Fibroblast of skin of back (primary cell): ENCODE measurements around the gene PAN3.
A peak's percentile ranks its signal among the peaks of the same experiment; 100 is the strongest.
"Not testable (repeated sequence)": the region's sequence is repeated elsewhere in the genome, so short reads cannot be mapped to it uniquely, and the experiment has no call there.

ENCODE experiments used
- DNase-seq: peaks from one replicate; pipeline ENCODE4 v3.0.0-alpha.2; 2013

Gene PAN3

DNA sequence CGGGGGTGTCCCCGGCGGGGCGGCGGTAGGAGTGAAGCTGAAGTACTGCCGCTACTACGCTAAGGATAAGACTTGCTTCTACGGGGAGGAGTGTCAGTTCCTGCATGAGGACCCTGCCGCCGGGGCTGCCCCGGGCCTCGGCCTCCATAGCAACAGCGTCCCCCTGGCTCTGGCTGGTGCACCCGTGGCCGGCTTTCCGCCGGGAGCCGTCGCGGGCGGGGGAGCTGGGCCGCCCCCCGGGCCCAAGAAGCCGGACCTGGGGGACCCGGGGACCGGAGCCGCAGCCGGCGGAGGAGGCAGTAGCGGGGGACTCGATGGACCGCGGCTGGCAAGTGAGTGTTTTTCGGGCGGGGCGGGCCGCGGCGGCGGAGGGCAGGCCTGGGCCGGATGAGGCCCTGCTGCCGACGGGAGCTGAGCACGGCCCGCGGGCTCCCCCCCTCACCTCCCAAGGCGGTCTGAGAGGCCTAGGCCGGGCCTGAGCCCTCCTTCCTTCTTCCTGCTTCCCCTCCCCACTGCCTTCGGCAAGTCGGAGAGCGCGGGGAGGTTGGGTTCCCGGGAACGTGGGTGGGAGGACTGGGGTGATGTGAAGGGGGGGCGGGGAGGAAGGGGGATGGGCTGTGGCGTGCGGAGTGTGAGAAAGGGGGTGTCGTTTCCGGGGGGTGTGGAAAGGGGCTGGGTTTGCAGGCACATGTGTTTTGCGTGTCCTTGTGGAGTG, 568 bp downstream of the PAN3 start:
- DNase-seq, result peak; percentile 88

DNA sequence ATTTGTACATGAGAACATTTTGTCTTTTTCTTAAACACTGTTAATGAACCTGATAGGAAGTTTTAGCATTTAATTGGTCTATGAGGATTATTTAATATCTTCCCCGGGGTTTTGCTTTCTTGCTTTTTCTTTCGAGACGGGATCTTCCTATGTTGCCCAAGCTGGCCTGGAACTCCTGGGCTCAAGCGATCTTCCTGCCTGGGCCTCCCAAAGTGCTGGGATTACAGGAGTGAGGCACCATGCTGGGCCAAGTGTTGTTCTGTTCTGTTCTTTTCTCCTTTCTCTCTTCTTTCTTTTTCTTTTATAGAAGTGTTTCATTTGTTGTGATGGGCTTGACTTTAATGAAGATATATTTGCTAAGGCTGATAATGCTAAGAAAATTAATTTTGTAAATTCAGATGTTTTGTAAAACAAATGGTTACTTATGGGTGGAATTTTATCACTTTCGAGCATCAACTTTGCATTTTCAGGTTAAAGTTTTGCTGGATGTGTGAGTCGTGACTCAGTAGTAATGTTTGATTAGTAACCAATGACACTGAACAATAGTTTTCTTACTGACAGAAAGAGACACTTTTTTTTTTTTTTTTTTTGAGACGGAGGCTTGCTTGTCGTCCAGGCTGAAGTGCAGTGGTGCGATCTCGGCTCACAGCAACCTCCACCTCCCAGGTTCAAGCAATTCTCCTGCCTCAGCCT, 2.2 kb downstream of the PAN3 start:
- DNase-seq, result no peak

DNA sequence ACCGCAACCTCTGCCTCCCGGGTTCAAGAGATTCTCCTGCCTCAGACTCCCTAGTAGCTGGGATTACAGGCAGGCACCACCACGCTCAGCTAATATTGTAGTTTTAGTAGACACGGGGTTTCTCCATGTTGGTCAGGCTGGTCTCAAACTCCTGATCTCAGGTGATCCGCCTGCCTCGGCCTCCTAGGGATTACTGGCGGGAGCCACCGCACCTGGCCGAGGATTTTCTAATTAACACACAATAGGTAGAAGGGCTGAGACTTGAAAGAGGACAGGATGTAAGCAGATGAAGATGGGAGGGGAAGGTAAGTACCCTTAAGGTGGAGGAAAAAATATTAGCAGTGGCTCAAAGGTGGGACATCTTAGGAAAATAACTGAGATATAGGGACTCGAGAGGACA, 3.2 kb downstream of the PAN3 start:
- not testable (repeated sequence) for DNase-seq

DNA sequence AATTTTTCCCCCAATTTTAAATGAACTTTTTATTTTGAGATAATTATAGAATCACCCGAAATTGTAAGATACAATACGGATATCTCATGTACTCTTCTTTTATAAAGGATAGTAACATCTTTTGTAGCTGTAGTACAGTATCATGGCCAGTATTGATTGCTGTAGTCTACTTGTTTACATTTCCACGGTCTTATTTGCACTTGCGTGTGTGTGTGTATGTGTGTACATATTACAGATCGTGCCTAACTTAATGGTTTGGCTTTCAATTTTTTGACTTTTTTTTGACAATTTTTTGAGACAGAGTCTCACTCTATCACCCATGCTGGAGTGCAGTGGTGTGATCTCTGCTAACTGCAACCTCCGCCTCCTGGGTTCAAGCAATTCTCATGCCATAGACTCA, 6.7 kb downstream of the PAN3 start:
- no peak for DNase-seq

DNA sequence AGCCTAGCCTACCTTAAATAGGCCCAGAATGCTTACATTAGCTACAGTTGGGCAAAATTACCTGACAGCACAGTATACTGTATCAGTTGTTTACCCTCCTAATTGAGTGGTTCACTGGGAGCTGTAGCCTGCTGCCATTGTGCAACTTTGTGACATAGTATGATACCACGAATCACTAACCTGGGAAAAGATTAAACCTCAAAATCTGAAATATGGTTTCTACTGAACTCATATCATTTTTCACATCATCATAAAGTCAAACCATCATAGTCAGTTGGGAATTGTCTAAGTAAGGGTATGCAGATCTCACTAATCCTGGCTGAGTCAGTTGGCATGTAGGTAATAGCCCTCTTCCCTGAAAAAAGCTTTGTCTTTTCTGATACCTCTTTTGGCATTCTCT, 9.2 kb downstream of the PAN3 start:
- DNase-seq, result no peak

DNA sequence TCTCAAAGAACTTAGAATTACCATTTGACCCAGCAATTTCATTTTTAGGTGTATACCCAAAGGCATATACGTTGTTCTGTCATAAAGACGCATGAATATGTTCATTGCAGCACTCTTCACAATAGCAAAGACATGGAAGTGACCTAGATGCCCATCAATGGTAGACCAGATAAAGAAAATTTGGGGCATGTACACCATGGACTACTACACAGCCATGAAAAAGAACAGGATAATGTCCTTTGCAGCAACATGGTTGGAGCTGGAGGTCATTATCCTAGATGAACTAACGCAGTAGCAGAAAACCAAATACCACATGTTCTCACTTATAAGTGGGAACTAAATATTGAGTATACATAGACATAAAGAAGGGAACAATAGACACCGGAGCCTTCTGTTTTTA, 20.7 kb downstream of the PAN3 start:
- no peak for DNase-seq

DNA sequence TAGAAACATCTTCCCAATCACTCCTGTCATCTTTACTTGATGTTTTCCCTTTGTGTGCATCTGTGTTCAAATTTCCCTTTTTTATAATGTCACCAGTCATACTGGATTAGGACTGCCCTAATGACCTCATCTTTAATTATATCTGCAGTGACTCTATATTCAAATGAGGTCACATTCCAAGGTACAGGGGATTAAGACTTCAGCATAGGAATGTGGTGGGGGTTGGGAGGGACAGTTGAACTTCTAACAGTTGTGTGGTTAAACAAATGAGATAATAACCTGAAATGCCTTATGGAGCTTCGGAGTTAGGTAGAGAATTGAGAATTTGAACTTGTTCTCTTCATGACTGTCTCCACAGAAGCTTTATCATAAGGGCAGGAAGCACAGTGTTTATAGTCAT, 23.0 kb downstream of the PAN3 start:
- DNase-seq, result peak; percentile 73

DNA sequence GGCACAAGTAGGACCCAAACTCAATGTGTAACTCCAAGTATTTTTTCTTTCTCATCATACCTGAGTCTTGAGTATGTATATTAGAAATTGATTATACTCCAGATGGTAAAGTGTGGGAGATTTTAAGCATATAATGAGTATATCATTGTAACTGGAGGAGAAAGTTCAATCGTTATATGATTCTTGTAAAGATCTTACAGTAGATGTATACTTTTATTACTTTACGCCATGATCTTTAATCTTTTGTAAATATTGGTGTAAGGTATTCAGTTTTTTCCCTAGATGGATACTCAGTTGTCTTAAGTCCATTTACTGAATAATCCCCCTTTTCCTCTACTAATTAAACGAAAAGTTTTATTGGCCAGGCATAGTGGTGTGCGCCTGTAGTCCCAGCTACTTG, 25.2 kb downstream of the PAN3 start:
- DNase-seq, result no peak

DNA sequence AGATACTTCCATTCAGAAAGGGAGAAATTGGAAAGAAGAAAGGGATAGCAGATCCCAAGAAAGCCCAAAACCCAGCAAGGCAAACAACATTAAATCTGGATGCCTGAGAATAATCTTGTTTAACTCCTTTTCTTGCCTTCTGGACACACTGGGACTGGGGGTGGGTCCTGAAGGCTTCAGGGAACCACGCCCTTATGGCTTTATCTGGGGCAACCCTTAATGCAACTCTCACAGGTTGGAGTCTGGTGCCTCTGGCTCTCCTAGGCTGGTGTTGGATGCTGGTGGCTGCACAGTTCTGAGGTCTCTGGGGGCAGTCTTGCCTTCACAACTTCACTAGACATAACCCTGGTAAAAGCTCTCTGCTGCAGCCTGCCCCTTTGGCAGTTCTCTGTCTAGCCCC, 27.9 kb downstream of the PAN3 start:
- DNase-seq, result no peak

DNA sequence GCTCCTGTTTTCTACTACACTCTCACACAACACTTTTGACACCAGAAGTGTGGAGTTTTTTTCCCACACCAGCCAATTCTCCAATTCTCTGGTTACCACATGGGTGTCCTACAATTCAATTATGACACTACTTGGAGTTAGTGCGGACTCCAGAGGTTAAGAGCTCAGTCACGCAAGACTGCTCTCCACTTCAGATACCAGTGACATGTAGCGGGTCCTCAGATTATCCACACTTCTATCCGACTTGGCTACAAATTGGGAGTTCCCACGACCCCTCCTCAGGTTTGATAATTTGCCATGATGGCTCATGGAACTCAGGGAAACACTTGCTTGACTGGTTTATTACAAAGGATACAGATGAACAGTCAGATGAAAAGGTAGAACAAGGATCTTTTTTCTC, 32.9 kb downstream of the PAN3 start:
- no peak for DNase-seq

DNA sequence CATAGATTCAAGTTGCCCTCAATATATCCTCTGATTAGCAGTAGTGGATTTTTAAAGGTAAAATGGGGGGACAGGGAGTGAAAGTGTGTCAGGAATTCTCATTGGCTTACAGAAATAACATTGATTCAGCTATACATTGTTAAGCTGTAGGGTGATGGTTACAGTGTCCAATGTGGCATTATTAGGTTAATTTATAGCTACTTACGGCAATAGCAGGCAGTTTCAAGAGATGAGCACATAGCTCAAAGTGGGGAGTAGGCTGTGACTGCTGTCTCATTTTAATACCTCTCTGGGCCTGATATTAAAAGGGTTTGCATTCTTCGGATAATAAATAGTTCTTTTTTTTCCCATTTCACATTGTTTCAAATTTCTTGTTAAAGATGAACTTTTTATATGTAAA, 34.6 kb downstream of the PAN3 start:
- DNase-seq, result no peak

DNA sequence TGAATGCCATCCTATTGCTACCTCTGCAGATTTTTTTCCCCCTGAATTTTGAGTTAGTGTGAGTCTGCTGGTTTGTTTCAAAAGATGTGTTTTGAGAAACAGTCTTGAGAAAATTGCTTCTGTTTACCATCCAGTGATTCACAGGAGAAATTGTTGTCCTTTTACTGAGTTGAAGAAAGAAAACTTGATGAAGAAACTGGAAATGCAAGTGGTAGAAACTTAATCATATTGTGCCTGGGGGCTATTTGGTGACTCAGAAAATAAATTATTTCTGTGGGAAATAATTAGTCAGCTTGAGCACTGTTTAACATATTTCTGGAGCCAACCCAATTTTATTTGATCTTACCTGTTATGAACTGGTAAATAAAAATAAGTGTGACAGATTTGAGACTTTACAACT, 35.4 kb downstream of the PAN3 start:
- DNase-seq, result no peak

DNA sequence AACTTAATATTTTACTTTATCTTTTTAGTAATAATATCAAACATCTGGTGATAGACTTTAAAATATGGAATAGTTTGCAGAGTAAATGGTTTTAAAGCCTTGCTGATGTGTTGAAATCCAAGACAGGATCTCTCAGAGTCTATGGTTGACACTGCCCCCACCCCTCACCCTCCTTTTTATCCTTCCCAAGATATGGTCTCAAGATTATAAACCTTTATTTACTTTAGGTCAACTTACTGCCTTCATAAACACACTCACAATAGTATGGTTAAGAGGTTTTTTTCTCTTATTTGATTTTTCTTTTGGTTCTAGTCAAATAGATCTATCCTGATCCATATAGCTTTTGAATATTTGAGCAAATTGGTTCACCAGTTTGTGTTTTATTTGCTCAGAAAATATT, 39.0 kb downstream of the PAN3 start:
- DNase-seq, result no peak

DNA sequence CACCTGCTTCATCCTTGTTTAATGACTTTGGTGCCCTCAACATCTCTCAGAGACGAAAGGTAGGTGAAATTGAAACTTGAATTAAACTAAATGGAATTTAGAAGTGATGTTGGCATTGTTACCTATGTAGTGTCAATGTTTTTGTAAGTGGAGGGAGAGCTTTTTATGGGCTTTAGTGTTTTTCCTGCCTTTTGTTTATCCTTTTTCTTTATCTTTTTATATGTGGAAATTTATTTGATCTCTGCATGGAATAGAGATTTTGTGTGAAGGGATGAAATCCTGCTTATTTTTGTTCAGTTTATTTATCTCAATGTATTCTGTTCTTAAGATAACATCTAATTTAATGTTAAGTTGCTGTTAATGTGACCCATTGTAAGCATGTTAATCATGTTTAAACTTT, 39.5 kb downstream of the PAN3 start:
- no peak for DNase-seq

DNA sequence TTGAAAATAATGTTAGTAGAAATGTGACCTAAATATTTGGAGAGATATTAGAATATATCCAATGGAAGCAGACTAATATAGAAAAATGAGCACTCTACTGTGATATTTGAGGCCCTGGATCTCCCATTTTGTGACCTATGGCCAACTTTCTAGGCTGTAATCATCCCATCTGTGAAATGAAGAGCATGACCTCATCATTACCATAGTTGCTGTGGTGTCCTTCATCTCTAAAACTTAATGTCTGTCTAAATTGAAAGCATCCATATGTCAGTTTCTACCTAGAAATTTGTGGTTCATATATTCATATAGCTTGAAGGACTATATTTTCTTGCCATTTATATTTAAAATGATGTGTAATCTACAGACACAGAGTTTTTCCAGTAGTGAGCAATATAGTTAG, 41.6 kb downstream of the PAN3 start:
- no peak for DNase-seq

DNA sequence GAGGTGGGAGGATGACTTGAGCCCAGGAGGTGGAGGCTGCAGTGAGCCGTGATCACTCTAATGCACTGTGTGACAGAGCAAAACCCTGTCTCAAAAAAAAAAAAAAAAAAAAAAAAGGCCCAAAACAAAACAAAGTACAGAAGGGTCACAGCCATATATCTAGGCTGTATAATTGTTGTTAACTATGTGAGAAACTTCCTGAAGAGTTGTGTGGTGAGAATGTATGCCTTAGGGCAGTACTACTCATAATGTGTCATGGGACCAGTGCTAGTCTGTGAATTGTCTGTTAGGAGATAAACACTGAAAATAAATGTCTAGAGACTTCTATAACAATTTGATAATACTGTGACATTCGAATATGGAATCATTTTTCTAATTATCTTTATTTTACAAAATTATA, 43.1 kb downstream of the PAN3 start:
- peak; percentile 87 for DNase-seq

DNA sequence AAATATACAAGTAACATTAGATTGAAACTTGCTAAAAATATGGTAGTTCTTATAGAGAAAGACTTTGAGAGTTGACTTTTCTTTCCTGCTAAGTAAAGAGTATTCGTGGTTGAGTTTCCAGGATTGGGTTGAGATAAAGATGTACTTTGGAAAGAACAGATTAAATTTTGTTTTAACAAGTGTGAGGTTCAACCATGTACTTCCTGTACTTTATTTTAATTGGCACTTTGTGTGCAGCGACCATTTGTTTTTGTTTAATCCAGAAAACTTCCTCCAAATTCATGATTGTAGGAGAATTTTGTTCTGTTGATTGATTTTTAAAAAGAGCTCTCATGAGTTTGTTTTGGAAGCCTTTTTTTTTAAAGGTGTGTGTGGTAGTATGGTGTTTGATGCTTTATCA, 46.9 kb downstream of the PAN3 start:
- DNase-seq, result peak; percentile 4

DNA sequence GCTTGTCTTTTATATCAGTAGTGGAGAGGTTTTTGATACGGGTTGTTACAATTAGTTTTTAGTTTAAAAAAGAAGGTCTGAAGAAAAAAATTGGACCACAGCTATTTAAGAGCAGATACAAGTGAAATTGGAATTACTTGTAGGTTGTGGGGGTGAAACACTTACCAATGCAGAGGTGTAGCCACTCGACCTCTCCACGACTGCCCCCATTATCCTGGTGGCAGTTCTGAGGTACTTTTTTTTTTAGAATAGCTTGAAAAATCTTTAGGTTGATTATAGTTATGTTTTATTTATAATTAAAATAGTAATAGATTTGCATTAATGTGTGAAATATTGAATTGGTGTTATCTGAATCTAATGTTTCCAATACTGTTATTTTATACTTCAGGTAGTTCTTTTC, 60.7 kb downstream of the PAN3 start:
- no peak for DNase-seq

DNA sequence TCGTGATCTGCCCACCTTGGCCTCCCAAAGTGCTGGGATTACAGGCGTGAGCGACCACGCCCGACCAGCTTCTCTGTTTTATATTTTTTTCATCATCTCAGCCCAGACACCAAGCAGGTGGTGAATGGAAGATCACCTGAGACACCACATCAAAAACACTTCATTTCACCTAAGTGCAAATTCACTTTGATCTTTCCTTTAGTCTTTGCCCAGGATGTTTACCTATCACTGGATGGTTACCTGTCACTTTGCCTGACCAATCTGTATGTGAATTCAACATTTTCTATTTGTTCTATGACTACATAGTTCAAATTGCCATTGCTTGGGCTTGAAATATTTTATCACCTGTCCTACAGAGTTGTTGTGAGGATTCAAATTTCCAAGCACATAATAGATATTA, 65.7 kb downstream of the PAN3 start:
- no peak for DNase-seq

DNA sequence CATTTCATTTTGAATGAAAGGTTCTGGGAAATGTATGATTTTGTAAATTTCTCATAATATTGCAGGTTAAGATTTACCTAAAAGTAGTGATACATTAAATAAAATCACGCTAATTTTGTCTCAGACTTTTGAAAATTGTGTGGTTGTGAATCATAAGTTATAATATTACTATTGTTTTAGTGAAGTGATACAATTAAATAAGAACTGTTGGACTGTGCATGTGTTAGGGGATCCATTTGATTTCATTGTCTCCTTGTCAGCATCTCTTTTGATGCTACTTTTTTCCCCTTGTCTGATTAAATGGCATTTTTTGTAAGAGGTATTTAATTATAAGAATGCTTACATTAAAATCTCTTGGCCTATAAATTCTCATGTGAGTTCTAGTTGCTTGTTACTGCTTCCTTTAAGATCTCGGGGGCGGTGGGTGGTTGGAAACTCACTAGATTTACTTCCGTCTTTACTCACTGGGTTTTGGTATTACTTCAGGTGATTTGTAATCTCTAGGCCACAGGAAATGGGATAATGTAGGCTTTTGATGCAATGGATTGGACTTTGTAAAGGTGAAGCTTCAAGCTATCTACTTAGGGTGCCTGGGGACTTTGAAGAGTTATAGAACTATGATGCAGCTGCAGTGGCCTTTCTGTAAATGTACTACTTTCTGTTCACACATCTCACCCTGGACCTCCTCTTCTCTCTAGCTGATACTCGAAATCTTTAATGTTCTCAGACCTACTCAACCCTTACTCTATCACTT, 66.5 kb downstream of the PAN3 start:
- DNase-seq, result no peak

DNA sequence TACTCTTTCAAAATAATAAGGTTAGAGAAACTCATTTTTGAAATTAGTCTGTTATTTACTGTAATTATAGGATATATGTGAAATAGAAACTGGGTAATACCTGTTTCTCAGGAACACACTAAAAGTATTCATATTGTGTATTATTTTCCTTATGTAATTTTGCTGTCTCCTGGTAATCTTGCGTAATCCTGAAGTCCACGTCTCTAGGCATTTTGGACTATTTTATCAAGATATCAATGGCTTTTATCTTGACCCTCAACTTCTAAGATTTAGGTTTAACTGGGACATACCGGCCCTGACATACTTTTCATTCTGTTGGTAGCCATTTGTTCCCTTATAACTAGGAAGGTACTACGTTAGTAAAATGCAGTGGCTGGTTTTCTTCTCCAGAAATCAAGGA, 80.3 kb downstream of the PAN3 start:
- DNase-seq, result no peak

DNA sequence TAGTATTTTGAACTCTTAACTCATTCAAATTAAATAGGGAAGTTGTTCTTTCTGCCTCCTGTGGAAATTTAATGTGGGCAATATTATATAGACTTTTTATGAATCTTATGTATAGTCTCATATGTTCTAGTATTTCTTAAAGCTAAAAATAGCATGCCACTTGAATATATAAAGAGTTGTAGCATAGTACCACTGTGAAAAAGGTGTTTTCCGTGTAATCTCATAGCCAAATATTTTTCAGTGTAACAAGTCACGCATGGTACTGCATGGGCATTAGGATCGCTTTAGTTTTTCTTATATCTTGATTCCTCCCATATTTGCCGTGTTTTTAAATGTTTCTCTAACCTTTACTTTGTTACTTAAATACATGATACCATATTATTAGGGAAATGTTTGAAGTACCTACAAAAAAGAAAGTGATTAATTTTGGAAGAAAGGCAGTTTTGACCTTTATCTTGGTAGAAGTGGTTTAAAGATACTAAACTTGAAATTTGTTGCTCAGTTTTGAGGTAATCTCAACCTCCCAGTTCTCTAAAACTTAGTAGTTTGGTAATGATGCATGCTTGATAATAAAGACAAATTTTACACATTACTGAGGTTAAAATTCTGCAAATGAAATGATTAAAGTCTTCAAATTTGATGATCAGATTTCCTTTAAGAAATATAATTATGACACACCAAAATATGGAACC, 81.2 kb downstream of the PAN3 start:
- DNase-seq, result no peak

DNA sequence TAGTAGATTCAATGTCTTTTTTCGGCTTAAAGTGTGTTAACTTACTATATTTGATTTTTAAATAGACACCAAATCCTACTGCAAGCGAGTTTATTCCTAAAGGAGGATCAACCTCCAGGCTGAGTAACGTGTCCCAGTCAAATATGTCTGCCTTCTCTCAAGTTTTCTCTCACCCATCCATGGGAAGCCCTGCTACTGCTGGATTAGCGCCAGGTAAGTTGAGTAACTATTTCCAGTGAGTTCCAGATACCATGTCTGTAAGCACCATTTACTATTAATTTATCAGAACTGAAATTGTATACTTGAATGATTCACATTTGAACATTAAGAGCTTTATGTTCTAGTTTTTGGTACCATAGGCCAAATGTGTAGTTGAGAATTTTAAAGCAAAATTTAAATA, 81.8 kb downstream of the PAN3 start:
- peak; percentile 16 for DNase-seq
